ENCODE results near the gene REN.

- TF ChIP-seq, protein P1, sequence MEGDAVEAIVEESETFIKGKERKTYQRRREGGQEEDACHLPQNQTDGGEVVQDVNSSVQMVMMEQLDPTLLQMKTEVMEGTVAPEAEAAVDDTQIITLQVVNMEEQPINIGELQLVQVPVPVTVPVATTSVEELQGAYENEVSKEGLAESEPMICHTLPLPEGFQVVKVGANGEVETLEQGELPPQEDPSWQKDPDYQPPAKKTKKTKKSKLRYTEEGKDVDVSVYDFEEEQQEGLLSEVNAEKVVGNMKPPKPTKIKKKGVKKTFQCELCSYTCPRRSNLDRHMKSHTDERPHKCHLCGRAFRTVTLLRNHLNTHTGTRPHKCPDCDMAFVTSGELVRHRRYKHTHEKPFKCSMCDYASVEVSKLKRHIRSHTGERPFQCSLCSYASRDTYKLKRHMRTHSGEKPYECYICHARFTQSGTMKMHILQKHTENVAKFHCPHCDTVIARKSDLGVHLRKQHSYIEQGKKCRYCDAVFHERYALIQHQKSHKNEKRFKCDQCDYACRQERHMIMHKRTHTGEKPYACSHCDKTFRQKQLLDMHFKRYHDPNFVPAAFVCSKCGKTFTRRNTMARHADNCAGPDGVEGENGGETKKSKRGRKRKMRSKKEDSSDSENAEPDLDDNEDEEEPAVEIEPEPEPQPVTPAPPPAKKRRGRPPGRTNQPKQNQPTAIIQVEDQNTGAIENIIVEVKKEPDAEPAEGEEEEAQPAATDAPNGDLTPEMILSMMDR (conservative IDR thresholded peaks at IDR 0.05): no peak
- TF ChIP-seq EZH2 (IDR thresholded peaks at IDR 0.05; ENCODE audit: low read depth): no peak
These were observed 1.6 kb upstream of the REN start for GRCh38 chr1:204167730-204168129.

Measured in PC-9 (cell line).